WTC11 (cell line): ENCODE measurements around the gene PHACTR3.

Experiments
- CTCF ChIP-seq: fragments of 200-600 bp; IDR thresholded peaks from 2 replicates; pipeline ENCODE4 v1.8.0; 2022; ENCODE audit warnings: antibody characterized with exemption
- NR1H2 ChIP-seq: sonication (generic); formaldehyde crosslinking; IDR thresholded peaks from 2 replicates; pipeline ENCODE4 v1.9.0; 2021; ENCODE audit warnings: mild to moderate bottlenecking, moderate library complexity, missing genetic modification reagents
- NR3C1 ChIP-seq: sonication (generic); formaldehyde crosslinking; conservative IDR thresholded peaks from 2 replicates; pipeline ENCODE4 v1.8.1; 2023; ENCODE audit warnings: low read depth, mild to moderate bottlenecking, missing genetic modification reagents
- RELA ChIP-seq: sonication (generic); formaldehyde crosslinking; IDR thresholded peaks from 2 replicates; pipeline ENCODE4 v1.8.1; 2022; ENCODE audit warnings: missing genetic modification reagents, mild to moderate bottlenecking, borderline replicate concordance
- RORB ChIP-seq: fragments of 250-450 bp; sonication (Bioruptor Pico); IDR thresholded peaks from 2 replicates; pipeline ENCODE4 v1.9.0; 2021; ENCODE audit warnings: mild to moderate bottlenecking
- ZNF263 ChIP-seq: sonication (generic); formaldehyde crosslinking; IDR thresholded peaks from 2 replicates; pipeline ENCODE4 v1.8.1; 2022; ENCODE audit warnings: low read depth, mild to moderate bottlenecking, moderate library complexity, missing genetic modification reagents

GRCh38 chr20:59810449-59811187 is 206.3 kb downstream of the PHACTR3 start:
- TF ChIP-seq RELA (CRISPR knock-in tag) (no peak), CTCF (no peak), ZNF263 (CRISPR knock-in tag) (no peak), NR3C1 (no peak), RORB (CRISPR knock-in tag) (no peak), NR1H2 (no peak)
